Keratinocyte (primary cell): Measurements from ENCODE around the gene S100A5. TPM values are rescaled to one million over a fixed set of nuclear protein-coding genes. Genes with fewer than 3 reads are reported as not detected.
A peak's percentile ranks its signal among the peaks of the same experiment; 100 is the strongest.
"Not testable (repeated sequence)": the region's sequence is repeated elsewhere in the genome, so short reads cannot be mapped to it uniquely, and the experiment has no call there.

Experiments used
- DNase-seq: peaks from one replicate; pipeline ENCODE4 v3.0.0-alpha.2; 2011; ENCODE audit warnings: low read depth, missing footprints, low spot score
- FAIRE-seq: peaks from 2 replicates; lab custom pipeline; 2011; peaks lifted over from hg19 to GRCh38; lab: Jason Lieb, UNC
- H2AFZ ChIP-seq: 2 replicates; pipeline ENCODE4 v1.6.0; 2012; ENCODE audit warnings: low read length, control low read depth, inconsistent platforms; ENCODE audit not compliant: control insufficient read depth
- H3K27ac ChIP-seq: 2 replicates; pipeline ENCODE4 v1.5.1; 2011; ENCODE audit warnings: low read length; ENCODE audit not compliant: control insufficient read depth, insufficient read depth
- H3K27me3 ChIP-seq: 3 replicates; pipeline ENCODE4 v1.6.0; 2011; ENCODE audit warnings: low read length; ENCODE audit not compliant: control insufficient read depth, insufficient read depth; ENCODE audit errors: extremely low read depth
- H3K36me3 ChIP-seq, 2 experiments: 2 replicates in 1 of 2; 3 replicates in 1 of 2; pipeline ENCODE4 v1.5.1; 2011; ENCODE audit warnings: low read length in 2 of 2, mild to moderate bottlenecking in 1 of 2; ENCODE audit not compliant: control insufficient read depth in 2 of 2, insufficient read depth in 2 of 2; ENCODE audit errors: extremely low read depth in 1 of 2
- H3K4me1 ChIP-seq: 3 replicates; pipeline ENCODE4 v1.5.1; 2011; ENCODE audit warnings: low read length; ENCODE audit not compliant: control insufficient read depth, insufficient read depth; ENCODE audit errors: extremely low read depth
- H3K4me2 ChIP-seq: 3 replicates; pipeline ENCODE4 v1.6.0; 2011; ENCODE audit warnings: low read depth, low read length; ENCODE audit not compliant: control insufficient read depth, insufficient read depth; ENCODE audit errors: extremely low read depth
- H3K4me3 ChIP-seq, 3 experiments: fragments of 200-600 bp in 1 of 3; sonication (generic) in 1 of 3; 2 replicates in 2 of 3; 3 replicates in 1 of 3; pipeline ENCODE4 v1.5.1; 2011 to 2016; ENCODE audit warnings: low read length in 3 of 3, mild to moderate bottlenecking in 3 of 3, control low read depth in 2 of 3, inconsistent platforms in 1 of 3, low read depth in 1 of 3, mixed read lengths in 1 of 3, mixed run types in 1 of 3, moderate library complexity in 1 of 3; ENCODE audit not compliant: control insufficient read depth in 2 of 3, insufficient read depth in 2 of 3; ENCODE audit errors: extremely low read depth in 1 of 3
- H3K79me2 ChIP-seq: 2 replicates; pipeline ENCODE4 v1.6.0; 2012; ENCODE audit warnings: low read length; ENCODE audit not compliant: control insufficient read depth, insufficient read depth
- H3K9ac ChIP-seq: 3 replicates; pipeline ENCODE4 v1.6.0; 2011; ENCODE audit warnings: low read length; ENCODE audit not compliant: control insufficient read depth, insufficient read depth; ENCODE audit errors: extremely low read depth
- H3K9me1 ChIP-seq: 3 replicates; pipeline ENCODE4 v1.6.0; 2011; ENCODE audit warnings: low read length; ENCODE audit not compliant: control insufficient read depth, insufficient read depth; ENCODE audit errors: extremely low read depth
- H3K9me3 ChIP-seq: 2 replicates; pipeline ENCODE4 v1.5.1; 2012; ENCODE audit warnings: low read depth, low read length; ENCODE audit not compliant: control insufficient read depth
- H4K20me1 ChIP-seq: 3 replicates; pipeline ENCODE4 v1.6.0; 2011; ENCODE audit warnings: low read length; ENCODE audit not compliant: control insufficient read depth, insufficient read depth; ENCODE audit errors: extremely low read depth
- CTCF ChIP-seq, 3 experiments: IDR thresholded peaks in 1 of 3; conservative IDR thresholded peaks in 1 of 3; optimal IDR thresholded peaks in 1 of 3; 2 replicates in 2 of 3; 3 replicates in 1 of 3; pipeline versions ENCODE3 to v1.5.1; 2011; ENCODE audit warnings: low read length in 3 of 3, mild to moderate bottlenecking in 3 of 3, moderate library complexity in 2 of 3, control low read depth in 1 of 3, inconsistent platforms in 1 of 3; ENCODE audit not compliant: insufficient read depth in 2 of 3; ENCODE audit errors: extremely low read depth in 1 of 3
- EZH2 ChIP-seq: IDR thresholded peaks from one replicate; pipeline ENCODE4 v1.6.1; 2012; ENCODE audit warnings: inconsistent platforms, mild to moderate bottlenecking, low read length, moderate library complexity
- dilution Hi-C: fragments of 300-500 bp; cut with MboI; formaldehyde crosslinking; loops from one replicate; pipeline ENCODE4 v1.7.0; 2020; ENCODE audit warnings: low sequenced_read_pairs; ENCODE audit not compliant: extremely low pct_ligation_motif_present
- polyA minus RNA-seq, 3 experiments: library from RNA; depleted of rRNA, polyadenylated mRNA; stranded (reverse); fragments of >200 nt; gene quantifications; 1 replicate in 1 of 3; 2 replicates in 1 of 3; 3 replicates in 1 of 3; pipeline ENCODE4 v1.2.3, GENCODE V29; 2011
- polyA plus RNA-seq, 5 experiments: library from polyadenylated mRNA; depleted of rRNA in 3 of 5; stranded (reverse) in 3 of 5; stranded (forward) in 1 of 5; unstranded in 1 of 5; fragments of >200 nt; gene quantifications; 1 replicate in 1 of 5; 2 replicates in 3 of 5; 3 replicates in 1 of 5; pipeline versions ENCODE4 v1.2.1 to v1.2.3, GENCODE V29; 2011 to 2012; ENCODE audit warnings: missing spikeins in 2 of 5, low read depth in 1 of 5, low replicate concordance in 1 of 5

S100A5 gene, protein sequence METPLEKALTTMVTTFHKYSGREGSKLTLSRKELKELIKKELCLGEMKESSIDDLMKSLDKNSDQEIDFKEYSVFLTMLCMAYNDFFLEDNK
- polyA plus RNA-seq: 0.20 to 0.76 TPM (median 0.24 TPM) in 3 replicates
- polyA plus RNA-seq (2011; ENCODE audit: low read depth): not detected
- 0.22 and 0.74 TPM in 2 replicates for polyA plus RNA-seq (2011; cell fraction: cytosol; rRNA removed)
- not detected in 2 replicates for polyA plus RNA-seq (2011; cell fraction: nucleus; rRNA removed)
- polyA plus RNA-seq (2012; ENCODE audit: low replicate concordance): 0.57 and 1.0 TPM in 2 replicates
- polyA minus RNA-seq: not detected in 3 replicates
- not detected for polyA minus RNA-seq (2011; cell fraction: cytosol; rRNA and poly(A)+ RNA removed)
- polyA minus RNA-seq (2011; cell fraction: nucleus; rRNA and poly(A)+ RNA removed): not detected in 2 replicates

DNA sequence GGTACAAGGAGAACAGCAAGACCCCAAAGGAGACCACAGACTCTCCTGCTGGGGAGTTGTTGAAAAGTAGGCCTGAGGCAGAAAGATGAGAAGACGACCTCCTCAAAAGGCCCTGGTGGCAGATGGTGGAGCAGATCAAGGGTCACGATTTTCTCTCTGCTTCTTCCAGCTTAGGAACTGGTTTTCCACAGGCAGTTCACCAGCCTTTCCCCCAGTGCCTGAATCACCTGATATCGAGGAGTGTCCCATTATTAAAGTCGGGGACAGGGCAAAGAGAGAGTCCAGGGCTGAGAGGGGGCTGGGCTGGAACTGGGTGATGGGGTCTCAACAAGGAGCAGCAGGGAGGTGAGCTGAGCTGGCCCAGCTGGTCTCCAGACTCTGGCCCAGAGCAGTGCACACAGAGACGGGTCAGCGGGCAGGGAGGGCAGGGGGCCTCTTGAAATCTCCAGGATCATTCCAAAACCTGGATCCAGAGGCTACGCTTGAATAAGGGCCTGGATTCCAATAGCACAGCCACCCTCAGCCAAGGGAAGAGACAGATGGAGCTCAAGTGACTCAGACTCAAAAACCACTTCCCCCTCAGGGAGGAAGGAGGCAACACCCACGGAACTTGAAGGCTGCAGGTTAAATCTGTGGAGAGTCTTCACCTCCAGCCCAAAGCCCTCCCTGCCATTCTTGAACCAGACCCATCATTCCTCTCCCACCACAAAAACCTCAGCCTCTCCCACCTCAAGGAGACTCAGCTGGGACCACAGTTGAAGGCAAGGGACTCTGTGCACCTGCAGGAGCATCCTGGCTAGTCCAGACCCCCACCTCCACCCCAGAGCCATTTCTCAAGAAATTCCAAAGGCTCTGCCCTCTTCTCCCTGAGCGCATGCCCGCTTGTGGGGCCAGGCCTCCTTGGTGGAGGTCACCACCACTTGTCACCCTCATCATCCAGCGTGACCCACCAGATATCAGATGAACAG lies at the start of gene S100A5:
TSS of gene S100A5 (minus strand) at position 541 of the 968 bp plus-strand sequence. CDS start 743 bp downstream, outside the sequence.
- Histone ChIP-seq H3K27ac (no peak within 1 kb of the TSS), H3K9ac (no peak within 1 kb of the TSS), H3K4me2 (peak within 1 kb of the TSS; percentile 34), H3K9me3 (no peaks in the 10 kb centered on the region), H4K20me1 (no peaks in the 10 kb centered on the region), H3K27me3 (no peaks in the 10 kb centered on the region), H3K36me3 (no peaks in the 10 kb centered on the region), H2AFZ (no peak within 1 kb of the TSS), H3K4me1 (peaks cover 57% of the 10 kb centered on the region), H3K4me3 (no peak within 1 kb of the TSS), H3K79me2 (peaks cover 1% of the 10 kb centered on the region), H3K9me1 (no peaks in the 10 kb centered on the region)
- peak; percentile 90 for FAIRE-seq
- dilution Hi-C loops: no loop called here
- no peak for DNase-seq
- TF ChIP-seq EZH2 (no peak), CTCF (optimal IDR thresholded peaks at IDR 0.05 in 1 of 3, IDR thresholded peaks at IDR 0.05 in 1 of 3, conservative IDR thresholded peaks at IDR 0.05 in 1 of 3; ENCODE audit: extremely low read depth in 1 of 3, insufficient read depth in 2 of 3, low read length in 3 of 3) (no peak)

DNA sequence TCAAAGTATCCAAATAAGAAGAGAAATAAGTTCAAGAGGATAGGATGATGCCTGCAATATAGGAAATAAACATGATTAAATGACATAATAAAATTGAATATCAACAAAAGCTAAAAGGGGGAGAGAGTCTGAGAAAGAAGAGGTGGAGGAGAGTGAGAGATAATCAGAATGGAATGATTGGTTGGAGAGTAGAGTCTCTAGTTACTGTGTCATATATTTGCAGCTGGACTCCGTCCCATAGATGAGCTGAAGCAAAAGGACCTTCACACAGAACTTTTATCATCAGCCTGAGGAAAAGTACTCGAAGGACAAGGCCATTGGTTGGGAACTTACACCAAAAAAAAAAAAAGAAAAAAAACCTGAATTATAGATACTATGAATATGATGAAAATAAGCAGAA lies 47.7 kb upstream of the S100A5 start:
- Histone ChIP-seq H3K9ac (no peak overlapping the region), H3K4me2 (no peak overlapping the region), H3K9me3 (no peaks in the 10 kb centered on the region), H3K27me3 (no peaks in the 10 kb centered on the region), H4K20me1 (no peaks in the 10 kb centered on the region), H3K9me1 (no peaks in the 10 kb centered on the region), H3K79me2 (no peaks in the 10 kb centered on the region), H3K27ac (no peak overlapping the region), H3K36me3 (no peaks in the 10 kb centered on the region), H2AFZ (no peak overlapping the region), H3K4me3 (no peak overlapping the region), H3K4me1 (peaks cover 7% of the 10 kb centered on the region)
- DNase-seq (no peak), FAIRE-seq (no peak)
- TF ChIP-seq EZH2 (no peak), CTCF (optimal IDR thresholded peaks at IDR 0.05 in 1 of 3, IDR thresholded peaks at IDR 0.05 in 1 of 3, conservative IDR thresholded peaks at IDR 0.05 in 1 of 3; ENCODE audit: extremely low read depth in 1 of 3, insufficient read depth in 2 of 3, low read length in 3 of 3) (no peak)
- dilution Hi-C loops: no loop called here

DNA sequence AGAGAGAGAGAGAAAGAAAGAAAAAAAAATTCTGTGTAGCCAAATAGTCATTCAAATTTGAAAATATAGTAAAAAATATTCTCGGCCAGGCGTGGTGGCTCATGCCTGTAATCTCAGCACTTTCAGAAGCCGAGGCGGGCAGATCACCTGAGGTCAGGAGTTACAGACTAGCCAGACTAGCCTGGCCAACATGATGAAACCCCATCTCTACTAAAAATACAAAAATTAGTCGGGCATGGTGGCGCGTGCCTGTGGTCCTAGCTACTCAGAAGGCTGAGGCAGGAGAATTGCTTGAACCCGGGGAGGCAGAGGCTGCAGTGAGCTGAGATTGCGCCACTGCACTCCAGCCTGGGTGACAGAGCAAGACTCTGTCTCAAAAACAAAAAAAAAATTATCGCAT lies 47.3 kb upstream of the S100A5 start:
- H3K9ac ChIP-seq, H4K20me1 ChIP-seq, H2AFZ ChIP-seq, H3K4me3 ChIP-seq, H3K9me1 ChIP-seq, dilution Hi-C loops, FAIRE-seq, H3K4me2 ChIP-seq, H3K27ac ChIP-seq, DNase-seq, H3K79me2 ChIP-seq, H3K4me1 ChIP-seq, H3K27me3 ChIP-seq, H3K36me3 ChIP-seq, H3K9me3 ChIP-seq: not testable (repeated sequence)
